DLD1 (cell line): Measurements from ENCODE around the gene BMX.

ENCODE experiments used
- in situ Hi-C: cut with HindIII; loops from 2 replicates; pipeline ENCODE4 v1.10.0; 2017; ENCODE audit warnings: low sequenced_read_pairs

Gene BMX

GRCh38 chrX:15567886-15568616 is 67.4 kb downstream of the BMX start:
- in situ Hi-C loops = no loop called here

GRCh38 chrX:15570145-15570544 is 69.5 kb downstream of the BMX start:
- in situ Hi-C loops = no loop called here

- in situ Hi-C loops = no loop called here
Observed at GRCh38 chrX:15574017-15574416, 73.4 kb downstream of the BMX start.

- in situ Hi-C loops = no loop called here
Observed at GRCh38 chrX:15576019-15576418, 75.4 kb downstream of the BMX start.

- in situ Hi-C loops = no loop called here
Observed at GRCh38 chrX:15579778-15580747, 79.5 kb downstream of the BMX start.

GRCh38 chrX:15594371-15594770 is 93.8 kb downstream of the BMX start:
- in situ Hi-C loops = no loop called here

GRCh38 chrX:15598026-15598425 is 97.4 kb downstream of the BMX start:
- in situ Hi-C loops = no loop called here

GRCh38 chrX:15599461-15599860 is 98.9 kb downstream of the BMX start:
- in situ Hi-C loops = no loop called here

GRCh38 chrX:15600049-15600448 is 99.4 kb downstream of the BMX start:
- in situ Hi-C loops = no loop called here

GRCh38 chrX:15600745-15601144 is 100.1 kb downstream of the BMX start, which contains the start of gene ACE2:
Gene ACE2, minus strand, starts transcription at chrX:15600960. Its CDS starts 49 bp downstream, at chrX:15600911.
- in situ Hi-C loops = no loop called here

GRCh38 chrX:15601932-15602331 is 101.3 kb downstream of the BMX start:
- in situ Hi-C loops = no loop called here

- in situ Hi-C loops = no loop called here
Observed at GRCh38 chrX:15602761-15603160, 102.2 kb downstream of the BMX start.

GRCh38 chrX:15605226-15605625 is 104.6 kb downstream of the BMX start:
- in situ Hi-C loops = no loop called here
